Endothelial cell (in vitro differentiated cells): ENCODE measurements around the gene KSR1. TPM values are rescaled to one million over a fixed set of nuclear protein-coding genes. Genes with fewer than 3 reads are reported as not detected.
A peak's percentile ranks its signal among the peaks of the same experiment; 100 is the strongest.

ENCODE experiments used
- DNase-seq: peaks from one replicate; pipeline ENCODE4 v3.0.0; 2021; ENCODE audit warnings: low spot score
- H3K27ac Mint-ChIP-seq: one replicate; pipeline ENCODE4 v1.8.0; 2021; ENCODE audit warnings: mixed read lengths, inconsistent platforms; ENCODE audit not compliant: unreplicated experiment
- H3K27me3 Mint-ChIP-seq: one replicate; pipeline ENCODE4 v1.8.0; 2021; ENCODE audit warnings: mild to moderate bottlenecking, moderate library complexity, mixed read lengths, inconsistent platforms; ENCODE audit not compliant: unreplicated experiment
- H3K36me3 Mint-ChIP-seq: one replicate; pipeline ENCODE4 v1.8.0; 2021; ENCODE audit warnings: mild to moderate bottlenecking, low read depth, mixed read lengths, inconsistent platforms; ENCODE audit not compliant: unreplicated experiment
- H3K4me1 Mint-ChIP-seq: one replicate; pipeline ENCODE4 v1.8.0; 2021; ENCODE audit warnings: mild to moderate bottlenecking, mixed read lengths, inconsistent platforms; ENCODE audit not compliant: unreplicated experiment
- H3K4me3 Mint-ChIP-seq: one replicate; pipeline ENCODE4 v1.8.0; 2021; ENCODE audit warnings: mild to moderate bottlenecking, mixed read lengths, inconsistent platforms; ENCODE audit not compliant: unreplicated experiment
- H3K9me3 Mint-ChIP-seq: one replicate; pipeline ENCODE4 v1.8.0; 2021; ENCODE audit warnings: mixed read lengths, inconsistent platforms; ENCODE audit not compliant: unreplicated experiment
- total RNA-seq: library from RNA; stranded (reverse); fragmentation: NEBNext Ultra II Directional; extraction: Animal tissue kit (Norgen Biotek cat#: 25700); gene quantifications from one replicate; pipeline ENCODE4 v1.2.1, GENCODE V29; 2021; ENCODE audit not compliant: unreplicated experiment
- TF ChIP-seq, protein P1 (sequence below): fragments of 200-600 bp; sonication (generic); IDR thresholded peaks from one replicate; pipeline ENCODE4 v1.5.0; 2021; ENCODE audit warnings: antibody characterized with exemption; ENCODE audit not compliant: unreplicated experiment

The KSR1 gene
- total RNA-seq, 1 donor from 2014 or later = 65.2 TPM

DNA sequence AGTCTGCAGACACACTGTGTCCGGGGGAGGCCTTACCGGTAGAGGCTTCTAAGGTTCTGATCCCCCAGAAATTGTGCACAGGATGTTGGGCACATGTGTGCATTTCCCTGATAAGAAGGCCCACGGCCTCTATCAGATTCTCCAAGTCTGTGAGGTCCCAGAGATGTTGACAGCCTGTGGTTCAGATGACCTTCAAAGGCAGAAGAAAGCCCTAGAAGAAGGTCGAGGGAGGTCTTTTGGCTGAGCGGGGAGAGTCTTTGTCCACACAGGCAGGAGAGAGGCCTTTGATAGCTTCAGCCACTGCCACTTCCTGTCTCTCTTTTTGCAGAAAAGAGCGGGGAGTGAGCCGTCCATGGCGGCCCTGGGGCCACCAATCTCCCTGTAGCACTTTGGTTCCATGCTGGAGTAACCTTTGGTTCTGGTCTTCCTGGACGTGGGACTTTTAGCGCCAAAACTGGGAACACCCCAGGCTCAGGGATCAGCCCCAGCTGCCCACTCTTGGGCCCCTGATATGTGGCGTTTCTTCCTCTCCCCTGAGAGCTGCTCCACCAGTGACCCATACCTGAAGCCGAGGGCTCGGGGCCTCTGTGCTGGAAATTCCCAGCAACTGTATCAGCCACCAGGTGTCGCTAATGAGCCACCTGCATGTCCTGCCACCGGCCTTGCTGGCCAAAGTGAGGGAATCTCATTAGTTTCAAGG lies 146.6 kb downstream of the KSR1 start:
- TF ChIP-seq, protein P1, sequence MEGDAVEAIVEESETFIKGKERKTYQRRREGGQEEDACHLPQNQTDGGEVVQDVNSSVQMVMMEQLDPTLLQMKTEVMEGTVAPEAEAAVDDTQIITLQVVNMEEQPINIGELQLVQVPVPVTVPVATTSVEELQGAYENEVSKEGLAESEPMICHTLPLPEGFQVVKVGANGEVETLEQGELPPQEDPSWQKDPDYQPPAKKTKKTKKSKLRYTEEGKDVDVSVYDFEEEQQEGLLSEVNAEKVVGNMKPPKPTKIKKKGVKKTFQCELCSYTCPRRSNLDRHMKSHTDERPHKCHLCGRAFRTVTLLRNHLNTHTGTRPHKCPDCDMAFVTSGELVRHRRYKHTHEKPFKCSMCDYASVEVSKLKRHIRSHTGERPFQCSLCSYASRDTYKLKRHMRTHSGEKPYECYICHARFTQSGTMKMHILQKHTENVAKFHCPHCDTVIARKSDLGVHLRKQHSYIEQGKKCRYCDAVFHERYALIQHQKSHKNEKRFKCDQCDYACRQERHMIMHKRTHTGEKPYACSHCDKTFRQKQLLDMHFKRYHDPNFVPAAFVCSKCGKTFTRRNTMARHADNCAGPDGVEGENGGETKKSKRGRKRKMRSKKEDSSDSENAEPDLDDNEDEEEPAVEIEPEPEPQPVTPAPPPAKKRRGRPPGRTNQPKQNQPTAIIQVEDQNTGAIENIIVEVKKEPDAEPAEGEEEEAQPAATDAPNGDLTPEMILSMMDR = peak; percentile 93
- Mint-ChIP-seq H3K27ac (peak overlapping the region; percentile 27), H3K27me3 (peaks cover 10% of the 10 kb centered on the region), H3K4me1 (peaks cover 12% of the 10 kb centered on the region), H3K36me3 (peaks cover 43% of the 10 kb centered on the region), H3K4me3 (no peak overlapping the region), H3K9me3 (no peaks in the 10 kb centered on the region)
- peak; percentile 88 for DNase-seq

DNA sequence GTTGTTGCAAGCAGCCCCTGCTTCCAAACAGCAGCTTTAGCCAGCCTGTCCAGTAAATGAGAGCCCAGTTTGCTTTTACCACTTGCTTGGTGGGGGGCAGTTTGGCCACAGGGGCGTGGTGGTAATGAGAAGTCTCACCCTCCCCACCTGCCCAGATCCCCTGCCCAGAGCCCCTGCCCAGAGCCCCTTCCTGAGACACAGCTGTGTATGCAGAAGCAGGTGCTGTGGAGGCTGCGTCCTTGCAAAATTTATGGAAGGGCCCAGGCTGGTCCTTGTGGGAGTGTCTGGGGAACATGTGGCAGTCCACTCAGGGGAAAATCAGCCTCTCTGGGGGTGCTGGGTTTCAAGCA lies 147.1 kb downstream of the KSR1 start:
- peaks cover 12% of the 10 kb centered on the region for H3K4me1 Mint-ChIP-seq
- TF ChIP-seq, protein P1 = peak; percentile 9
- no peaks in the 10 kb centered on the region for H3K9me3 Mint-ChIP-seq
- H3K4me3 Mint-ChIP-seq = no peak overlapping the region
- peaks cover 45% of the 10 kb centered on the region for H3K36me3 Mint-ChIP-seq
- H3K27me3 Mint-ChIP-seq = peaks cover 10% of the 10 kb centered on the region
- DNase-seq = no peak
- H3K27ac Mint-ChIP-seq = no peak overlapping the region

DNA sequence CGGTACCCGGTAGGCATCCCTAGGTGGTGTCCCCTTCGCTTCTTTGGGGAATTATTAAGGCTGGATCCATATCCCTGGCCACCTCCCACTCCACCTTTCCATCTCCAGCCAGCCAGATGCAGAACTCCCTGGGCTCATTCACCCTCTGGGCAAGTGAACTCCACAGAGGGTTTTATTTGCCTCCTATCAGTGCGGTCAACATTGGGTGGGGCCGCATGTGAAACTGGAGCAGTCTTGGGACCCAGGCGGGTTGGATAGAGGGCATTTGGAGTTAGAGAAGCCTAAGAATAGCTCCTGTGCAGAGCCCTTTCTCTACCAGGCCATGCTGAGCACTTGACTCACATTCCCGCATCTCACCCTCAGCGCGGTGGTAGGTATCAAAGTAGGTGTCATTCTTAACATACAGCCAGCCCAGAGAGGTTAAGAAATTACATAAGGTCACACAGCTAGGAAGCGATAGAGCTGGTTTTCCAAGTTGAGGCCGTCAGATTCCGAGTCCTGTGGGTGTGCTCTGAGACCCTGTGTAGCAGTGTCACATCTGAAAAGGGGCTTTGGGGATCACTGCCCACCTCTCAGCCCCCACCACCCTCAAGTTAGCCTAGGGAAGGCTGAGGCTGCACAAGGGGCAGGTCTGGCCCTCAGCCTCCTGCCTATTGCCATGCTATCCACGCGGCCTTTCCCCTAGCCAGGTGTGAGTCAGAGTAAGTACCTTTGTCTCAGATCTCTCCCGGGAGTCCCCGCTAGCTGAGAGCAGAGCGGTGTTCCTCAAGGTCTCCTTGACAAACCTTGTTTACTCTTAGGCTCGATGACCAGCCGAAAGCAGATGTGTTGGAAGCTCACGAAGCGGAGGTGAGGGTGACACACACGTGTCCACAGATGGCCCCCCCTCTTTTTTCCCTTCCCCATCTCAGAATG lies 147.9 kb downstream of the KSR1 start:
- no peak for DNase-seq
- Mint-ChIP-seq H3K4me3 (no peak overlapping the region), H3K36me3 (peaks cover 45% of the 10 kb centered on the region), H3K9me3 (no peaks in the 10 kb centered on the region), H3K27ac (no peak overlapping the region), H3K4me1 (peaks cover 12% of the 10 kb centered on the region), H3K27me3 (peaks cover 13% of the 10 kb centered on the region)
- TF ChIP-seq, protein P1 = no peak

DNA sequence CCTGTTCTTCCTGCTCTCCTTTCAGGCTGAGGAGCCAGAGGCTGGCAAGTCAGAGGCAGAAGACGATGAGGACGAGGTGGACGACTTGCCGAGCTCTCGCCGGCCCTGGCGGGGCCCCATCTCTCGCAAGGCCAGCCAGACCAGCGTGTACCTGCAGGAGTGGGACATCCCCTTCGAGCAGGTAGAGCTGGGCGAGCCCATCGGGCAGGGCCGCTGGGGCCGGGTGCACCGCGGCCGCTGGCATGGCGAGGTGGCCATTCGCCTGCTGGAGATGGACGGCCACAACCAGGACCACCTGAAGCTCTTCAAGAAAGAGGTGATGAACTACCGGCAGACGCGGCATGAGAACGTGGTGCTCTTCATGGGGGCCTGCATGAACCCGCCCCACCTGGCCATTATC lies 149.2 kb downstream of the KSR1 start:
- H3K36me3 Mint-ChIP-seq = peaks cover 48% of the 10 kb centered on the region
- TF ChIP-seq, protein P1 = no peak
- H3K9me3 Mint-ChIP-seq = no peaks in the 10 kb centered on the region
- no peak overlapping the region for H3K4me3 Mint-ChIP-seq
- no peak for DNase-seq
- no peak overlapping the region for H3K27ac Mint-ChIP-seq
- H3K27me3 Mint-ChIP-seq = peaks cover 13% of the 10 kb centered on the region
- H3K4me1 Mint-ChIP-seq = peaks cover 12% of the 10 kb centered on the region
